Sigmoid colon (tissue), 4 donors: ENCODE data around the gene OR6B2.

Experiments used
- CTCF ChIP-seq, 4 experiments: fragments of 450-650 bp in 3 of 4; fragments of 200-600 bp in 1 of 4; IDR thresholded peaks; one replicate each; pipeline ENCODE4 v1.5.1; 2016 to 2019; ENCODE audit warnings: antibody characterized with exemption in 4 of 4, mild to moderate bottlenecking in 3 of 4, moderate library complexity in 2 of 4
- EP300 ChIP-seq, 4 donors: sonication (generic); formaldehyde crosslinking; IDR thresholded peaks; one replicate each; pipeline ENCODE4 v1.6.1; 2017; ENCODE audit warnings: antibody characterized with exemption in 4 of 4
- POLR2A ChIP-seq, 2 donors: fragments of 450-650 bp; IDR thresholded peaks; one replicate each; pipeline ENCODE4 v1.6.1; 2016; ENCODE audit warnings: antibody characterized with exemption in 2 of 2, mild to moderate bottlenecking in 2 of 2, moderate library complexity in 2 of 2

DNA sequence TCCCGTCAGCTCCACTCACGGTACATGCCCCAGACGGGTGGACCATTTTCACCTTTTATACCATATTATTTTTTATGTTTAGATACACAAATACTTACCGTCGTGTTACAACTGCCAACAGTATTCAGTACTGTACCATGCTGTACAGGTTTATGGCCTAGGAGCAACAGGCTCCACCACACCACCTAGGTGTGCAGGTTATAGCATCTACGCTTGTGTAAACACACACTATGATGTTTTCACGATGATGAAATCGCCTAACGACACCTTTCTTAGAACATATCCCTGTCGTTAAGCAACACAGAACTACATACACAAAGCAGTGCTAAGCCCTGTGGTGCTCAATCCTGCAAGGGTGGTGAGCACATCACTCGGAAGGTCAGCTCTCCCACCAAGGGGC, 29.6 kb downstream of the OR6B2 start:
- TF ChIP-seq POLR2A (IDR thresholded peaks at IDR 0.05), result no peak
- TF ChIP-seq EP300 (IDR thresholded peaks at IDR 0.05), result no peak
- no peak for TF ChIP-seq CTCF (IDR thresholded peaks at IDR 0.05)
